GM18873 (cell line): ENCODE results near the gene CHERP.

Source experiments
- ATAC-seq: cut with Tn5 transposase; IDR thresholded peaks from one replicate; pipeline ENCODE4 v1.9.1; 2021; ENCODE audit warnings: mild to moderate bottlenecking, moderate library complexity, moderate number of reproducible peaks; ENCODE audit not compliant: unreplicated experiment, low FRiP score

CHERP gene, protein sequence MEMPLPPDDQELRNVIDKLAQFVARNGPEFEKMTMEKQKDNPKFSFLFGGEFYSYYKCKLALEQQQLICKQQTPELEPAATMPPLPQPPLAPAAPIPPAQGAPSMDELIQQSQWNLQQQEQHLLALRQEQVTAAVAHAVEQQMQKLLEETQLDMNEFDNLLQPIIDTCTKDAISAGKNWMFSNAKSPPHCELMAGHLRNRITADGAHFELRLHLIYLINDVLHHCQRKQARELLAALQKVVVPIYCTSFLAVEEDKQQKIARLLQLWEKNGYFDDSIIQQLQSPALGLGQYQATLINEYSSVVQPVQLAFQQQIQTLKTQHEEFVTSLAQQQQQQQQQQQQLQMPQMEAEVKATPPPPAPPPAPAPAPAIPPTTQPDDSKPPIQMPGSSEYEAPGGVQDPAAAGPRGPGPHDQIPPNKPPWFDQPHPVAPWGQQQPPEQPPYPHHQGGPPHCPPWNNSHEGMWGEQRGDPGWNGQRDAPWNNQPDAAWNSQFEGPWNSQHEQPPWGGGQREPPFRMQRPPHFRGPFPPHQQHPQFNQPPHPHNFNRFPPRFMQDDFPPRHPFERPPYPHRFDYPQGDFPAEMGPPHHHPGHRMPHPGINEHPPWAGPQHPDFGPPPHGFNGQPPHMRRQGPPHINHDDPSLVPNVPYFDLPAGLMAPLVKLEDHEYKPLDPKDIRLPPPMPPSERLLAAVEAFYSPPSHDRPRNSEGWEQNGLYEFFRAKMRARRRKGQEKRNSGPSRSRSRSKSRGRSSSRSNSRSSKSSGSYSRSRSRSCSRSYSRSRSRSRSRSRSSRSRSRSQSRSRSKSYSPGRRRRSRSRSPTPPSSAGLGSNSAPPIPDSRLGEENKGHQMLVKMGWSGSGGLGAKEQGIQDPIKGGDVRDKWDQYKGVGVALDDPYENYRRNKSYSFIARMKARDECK

DNA sequence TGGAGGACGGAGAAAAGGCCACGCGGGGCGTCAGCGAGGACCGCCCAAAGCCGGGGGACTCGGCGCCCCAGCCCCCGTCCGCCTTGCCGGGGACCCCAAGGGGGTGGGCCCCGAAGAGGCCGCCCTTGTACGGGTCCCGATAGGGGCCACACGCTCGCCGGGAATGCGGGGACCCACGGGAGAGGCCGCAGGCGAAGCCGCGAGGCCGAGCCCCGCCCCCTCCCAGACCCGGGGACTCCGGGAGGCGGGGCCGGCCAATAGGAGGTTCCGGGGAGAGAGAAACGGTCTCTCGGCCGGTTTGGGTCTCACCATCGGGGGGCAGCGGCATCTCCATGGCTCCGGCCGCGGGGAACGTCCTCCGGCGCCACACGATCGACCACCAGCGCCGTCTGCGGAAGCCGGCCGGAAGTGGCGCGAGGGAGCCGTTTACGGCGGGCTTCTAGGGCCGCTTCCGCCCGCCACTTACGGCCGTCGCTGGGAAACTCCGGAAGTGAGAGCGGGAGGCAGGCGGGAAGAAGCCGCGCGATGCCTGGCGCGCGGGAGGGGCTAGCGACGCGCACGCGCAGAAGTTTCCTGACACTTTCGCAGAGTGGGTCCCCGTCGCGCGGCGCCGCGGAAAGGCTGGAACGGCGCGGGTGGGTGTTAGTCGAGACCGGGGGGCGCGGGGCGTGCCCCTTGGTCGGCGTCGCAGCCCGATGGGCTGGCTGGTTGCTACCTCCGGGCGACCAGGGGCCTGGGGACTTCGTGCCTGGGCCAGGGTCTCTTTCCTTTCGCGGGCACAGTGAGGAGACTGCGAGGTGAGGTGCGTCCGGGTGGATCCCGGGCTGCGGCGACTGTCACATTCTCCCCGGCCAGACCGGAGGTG lies at the start of gene CHERP:
TSS of gene CHERP (minus strand) at position 393 of the 865 bp plus-strand sequence. CDS start at position 334, 59 bp downstream.
- ATAC-seq = peak; percentile 59

DNA sequence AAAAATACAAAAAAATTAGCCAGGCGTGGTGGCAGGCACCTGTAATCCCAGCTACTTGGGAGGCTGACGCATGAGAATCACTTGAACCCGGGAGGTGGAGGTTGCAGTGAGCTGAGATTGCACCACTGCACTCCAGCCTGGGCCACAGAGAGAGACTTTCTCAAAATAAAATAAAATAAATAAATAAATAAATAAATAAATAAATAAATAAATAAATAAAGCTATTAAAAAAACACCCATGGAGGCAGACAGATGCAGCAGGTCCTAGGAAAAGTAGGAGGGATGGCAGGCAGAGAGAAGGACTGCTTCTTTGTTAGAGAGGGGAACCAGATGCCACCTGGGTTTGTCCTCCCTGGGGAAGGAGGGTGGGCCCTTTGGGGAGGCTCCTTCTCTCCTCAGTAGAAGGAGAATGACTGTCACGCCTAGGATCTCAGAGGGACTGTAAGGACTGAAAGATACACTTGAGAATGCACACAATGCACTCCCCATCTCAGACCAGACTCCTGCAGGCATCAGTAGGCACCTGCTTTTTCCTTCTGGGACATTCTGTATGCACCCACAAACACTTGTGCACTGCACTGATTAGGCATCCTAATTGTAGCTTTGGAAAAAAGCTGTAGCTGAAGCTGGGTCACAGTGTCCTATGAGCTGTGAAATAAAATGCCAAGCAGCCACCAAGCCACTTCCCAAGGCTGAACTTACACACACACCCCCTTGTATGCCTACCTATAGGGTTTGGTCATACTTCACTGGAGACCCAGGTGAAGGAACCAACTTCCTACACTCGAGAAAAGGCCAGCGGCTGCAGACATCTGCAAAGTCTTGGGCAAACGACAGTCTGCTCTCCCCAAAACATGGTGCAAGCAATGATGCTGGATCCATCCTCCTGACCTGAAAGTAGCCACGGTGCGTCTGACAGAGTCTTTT lies 48.9 kb upstream of the CHERP start:
- no peak for ATAC-seq

DNA sequence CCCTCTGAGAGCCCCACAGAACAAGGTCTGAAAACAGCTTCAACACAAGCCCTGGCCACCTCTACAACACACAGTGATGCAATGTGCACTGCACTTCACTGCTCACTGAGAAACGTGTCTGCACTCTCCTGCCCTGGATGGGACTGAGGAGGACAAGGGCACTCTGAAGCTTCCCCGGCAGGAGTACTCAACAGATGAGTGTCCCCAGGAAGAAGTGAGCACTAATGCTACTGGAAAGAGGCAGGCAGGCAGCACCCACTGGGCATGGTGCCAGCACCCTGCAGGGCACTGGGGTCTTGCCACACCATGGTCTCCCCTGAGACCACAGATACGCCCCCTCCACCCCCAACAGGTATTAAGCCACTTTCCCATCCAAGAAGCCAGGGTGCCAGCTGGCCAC lies 47.7 kb upstream of the CHERP start:
- ATAC-seq = no peak

DNA sequence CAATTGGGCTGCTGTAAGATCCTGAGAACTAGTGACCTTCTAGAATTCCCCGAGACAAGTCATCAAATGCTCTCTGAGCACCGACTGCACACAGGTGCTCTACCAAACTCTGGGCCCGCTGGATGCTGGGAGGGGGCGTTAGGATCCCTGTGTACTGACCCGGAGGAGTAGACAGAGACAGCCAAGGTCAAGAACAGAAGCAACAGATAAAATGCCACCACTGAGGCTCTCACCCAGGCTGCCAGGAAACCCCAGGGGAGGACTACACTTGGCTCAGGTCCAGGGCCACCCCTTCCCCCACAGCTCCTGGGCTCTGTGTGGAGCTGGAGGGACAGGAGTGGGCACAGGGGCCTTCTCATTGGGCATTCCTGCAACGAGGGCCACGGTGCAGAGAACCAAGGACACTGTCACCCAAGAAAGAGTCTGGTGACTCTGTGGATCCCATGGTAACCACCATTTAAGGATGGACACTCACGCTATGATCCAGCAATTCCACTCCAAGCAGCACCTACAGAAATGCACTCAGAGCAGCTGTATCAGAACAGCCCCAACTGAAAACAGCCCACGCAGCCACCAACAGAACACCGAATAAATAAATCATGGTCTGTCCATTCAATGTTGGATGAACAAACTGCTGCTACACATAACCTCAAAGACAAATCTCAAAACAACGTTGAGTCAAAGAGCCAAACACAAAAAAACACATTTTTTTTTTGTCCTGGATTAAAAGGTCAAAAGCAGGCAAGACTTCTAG lies 46.8 kb upstream of the CHERP start:
- no peak for ATAC-seq

DNA sequence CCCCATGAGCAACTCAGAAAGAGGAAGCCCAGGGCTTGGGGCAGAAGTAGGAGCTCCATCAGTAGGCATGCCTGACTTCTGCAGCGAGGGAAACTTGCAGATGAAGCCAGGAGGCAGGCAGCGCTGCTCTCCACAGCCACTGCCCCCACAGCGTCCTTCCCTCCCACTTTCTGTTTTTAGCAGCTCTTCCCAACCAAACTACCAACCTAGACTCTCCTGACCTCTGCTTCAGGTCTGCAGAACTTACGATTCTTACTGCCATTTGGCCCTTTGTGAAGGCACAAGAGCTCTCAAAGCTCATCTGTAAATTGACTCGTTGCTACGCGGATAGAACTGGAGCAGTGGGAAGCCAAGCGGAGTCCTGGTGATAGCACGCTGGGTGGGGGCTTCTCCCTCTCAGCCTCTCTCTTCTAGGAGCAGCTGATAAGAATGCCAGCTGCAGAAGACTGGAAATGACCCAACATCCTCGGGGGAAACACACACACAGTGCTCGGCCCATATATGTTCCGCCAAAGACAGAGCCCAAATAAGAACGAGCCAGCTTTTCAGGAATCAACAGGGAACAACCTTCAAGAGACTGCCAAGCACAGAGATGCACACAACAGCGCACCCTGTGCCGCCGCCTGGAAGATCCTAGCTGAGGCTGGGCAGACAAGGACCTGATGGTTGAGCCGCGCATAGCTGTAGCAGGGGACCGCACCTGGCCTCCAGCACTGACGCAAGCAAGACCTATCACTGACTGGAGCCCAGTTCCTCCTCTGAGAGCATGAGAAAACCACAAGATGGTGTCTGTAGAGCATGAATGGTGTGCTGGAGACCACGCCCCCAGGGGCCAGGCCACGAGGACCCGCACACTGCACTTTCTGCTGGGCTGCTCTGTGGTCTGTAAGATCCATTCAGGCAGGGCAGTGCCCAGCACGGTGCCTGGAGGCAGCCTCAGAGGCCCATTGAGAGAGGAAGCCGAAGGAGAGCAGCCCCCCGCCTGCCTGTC lies 45.9 kb upstream of the CHERP start:
- peak; percentile 30 for ATAC-seq

DNA sequence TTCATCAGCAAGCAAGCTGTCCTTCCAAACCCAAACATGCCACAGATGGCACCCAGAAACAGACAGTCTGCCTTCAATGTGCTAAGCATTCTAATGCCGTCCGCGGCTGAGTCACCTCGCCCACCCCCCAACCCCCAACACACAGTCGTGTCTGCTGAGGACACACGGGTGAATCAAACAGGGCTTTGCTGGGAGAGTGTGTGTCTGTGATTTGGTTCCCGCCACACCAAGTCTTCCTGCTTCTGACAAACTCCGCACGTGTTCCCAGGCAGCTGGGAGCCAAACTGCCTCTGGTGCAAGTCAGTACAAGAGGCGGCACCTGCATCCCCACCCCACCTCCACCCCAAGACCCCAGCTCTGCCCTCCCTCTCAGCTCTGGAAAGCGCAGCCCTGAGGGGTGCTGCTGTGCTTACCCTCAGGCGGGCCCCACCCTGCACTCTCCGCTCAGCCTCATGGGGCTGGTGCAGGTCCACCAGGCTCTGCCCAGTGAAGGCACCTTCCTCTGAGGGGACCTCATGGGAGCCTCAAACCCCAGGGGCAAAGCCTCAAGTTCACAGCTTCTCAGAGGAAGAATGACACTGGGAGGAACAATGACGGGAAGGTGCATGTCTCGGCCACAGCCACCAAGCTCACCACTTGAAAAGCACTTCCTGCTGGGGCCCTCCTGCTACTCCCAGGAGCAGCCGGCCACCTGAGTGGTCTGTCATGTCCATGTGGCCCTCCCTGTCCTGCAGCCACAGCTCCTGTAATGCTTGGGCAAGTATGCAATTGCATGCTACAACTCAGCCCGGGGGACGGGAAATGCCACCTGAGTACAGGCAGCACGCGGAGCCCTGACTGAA lies 45.0 kb upstream of the CHERP start:
- no peak for ATAC-seq

DNA sequence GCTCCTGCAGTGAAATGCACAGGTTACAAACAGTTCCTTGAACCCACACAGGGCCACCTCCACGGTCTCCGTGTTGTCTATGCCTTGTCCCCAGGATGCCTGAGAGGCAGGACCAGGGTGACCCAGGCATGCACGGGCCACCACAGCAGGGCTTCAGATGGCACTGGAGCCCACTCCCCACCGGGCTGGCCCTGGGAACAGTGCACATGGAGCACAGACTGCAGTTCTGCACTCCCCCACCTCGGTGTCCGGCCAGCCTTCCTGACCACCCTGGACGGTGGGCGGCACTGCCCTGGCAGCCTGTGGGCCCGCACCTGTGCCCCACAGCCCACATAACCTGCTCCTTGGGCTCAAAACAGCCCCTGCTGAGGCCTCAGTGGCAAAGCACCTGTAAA lies 44.2 kb upstream of the CHERP start:
- no peak for ATAC-seq

DNA sequence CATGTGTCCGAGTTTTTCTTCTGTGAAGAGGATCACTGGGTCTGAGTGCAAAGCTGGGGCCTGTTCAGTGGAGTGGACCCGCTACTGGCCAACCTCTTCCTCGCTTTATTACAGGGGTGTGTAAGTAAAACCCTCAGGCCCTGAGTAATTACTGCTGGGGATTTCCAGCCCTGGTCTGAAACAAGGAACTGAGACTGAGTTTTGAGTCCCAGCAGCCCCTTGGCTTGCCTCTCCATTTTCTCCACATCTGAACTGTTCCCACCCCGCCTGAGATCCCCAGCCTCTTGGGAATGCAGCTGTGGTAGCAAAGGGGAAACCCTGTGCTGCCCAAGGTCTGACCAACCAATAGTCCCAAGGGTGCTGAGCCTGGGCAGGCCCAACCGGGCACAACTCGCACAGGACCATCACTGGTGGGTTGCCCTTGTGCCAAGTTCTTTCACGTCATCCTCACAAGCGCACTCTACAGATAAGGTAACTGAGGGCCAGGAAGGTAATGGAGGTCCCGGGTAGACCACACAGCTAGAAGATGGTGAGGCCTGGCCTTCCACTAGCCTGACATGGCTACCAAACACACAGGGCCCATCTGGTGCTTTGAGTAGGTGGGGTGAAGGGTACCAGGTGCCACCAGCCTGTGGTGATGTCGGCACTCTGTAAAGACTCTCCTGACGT lies 43.7 kb upstream of the CHERP start:
- ATAC-seq = peak; percentile 37

DNA sequence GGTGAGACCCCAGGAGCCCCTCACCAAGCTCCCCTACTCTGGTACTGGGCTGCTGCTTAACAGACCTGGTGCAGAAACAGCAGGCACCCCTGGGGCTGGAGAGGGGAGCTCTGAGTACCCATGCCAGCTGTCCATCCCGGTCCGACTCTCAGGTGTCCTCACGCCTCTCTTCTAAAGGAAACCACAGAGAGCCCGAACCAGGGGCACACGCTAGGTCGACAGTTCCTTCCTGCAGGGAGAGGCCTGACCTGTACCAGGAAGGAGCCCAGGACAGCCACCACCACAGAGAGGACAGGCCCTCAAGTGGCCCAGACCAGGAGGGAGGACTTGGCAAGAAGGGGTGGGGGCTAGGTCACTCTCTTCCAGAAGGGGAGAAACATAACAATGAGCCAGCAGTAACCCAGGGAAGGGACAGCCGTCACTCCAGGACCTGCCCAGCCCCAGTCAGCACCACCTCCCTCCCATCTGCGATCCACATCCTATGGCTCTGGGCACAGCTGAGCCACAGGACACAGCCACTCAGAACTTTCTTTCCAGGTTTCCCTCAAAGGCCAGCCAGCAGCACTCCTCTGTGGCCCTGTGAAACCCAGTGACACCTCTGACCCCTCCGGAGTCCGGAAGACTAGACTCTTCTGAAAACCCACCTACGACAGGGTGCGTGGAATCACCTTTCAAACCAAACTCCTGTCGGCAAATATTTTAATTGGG lies 43.0 kb upstream of the CHERP start:
- ATAC-seq = no peak

DNA sequence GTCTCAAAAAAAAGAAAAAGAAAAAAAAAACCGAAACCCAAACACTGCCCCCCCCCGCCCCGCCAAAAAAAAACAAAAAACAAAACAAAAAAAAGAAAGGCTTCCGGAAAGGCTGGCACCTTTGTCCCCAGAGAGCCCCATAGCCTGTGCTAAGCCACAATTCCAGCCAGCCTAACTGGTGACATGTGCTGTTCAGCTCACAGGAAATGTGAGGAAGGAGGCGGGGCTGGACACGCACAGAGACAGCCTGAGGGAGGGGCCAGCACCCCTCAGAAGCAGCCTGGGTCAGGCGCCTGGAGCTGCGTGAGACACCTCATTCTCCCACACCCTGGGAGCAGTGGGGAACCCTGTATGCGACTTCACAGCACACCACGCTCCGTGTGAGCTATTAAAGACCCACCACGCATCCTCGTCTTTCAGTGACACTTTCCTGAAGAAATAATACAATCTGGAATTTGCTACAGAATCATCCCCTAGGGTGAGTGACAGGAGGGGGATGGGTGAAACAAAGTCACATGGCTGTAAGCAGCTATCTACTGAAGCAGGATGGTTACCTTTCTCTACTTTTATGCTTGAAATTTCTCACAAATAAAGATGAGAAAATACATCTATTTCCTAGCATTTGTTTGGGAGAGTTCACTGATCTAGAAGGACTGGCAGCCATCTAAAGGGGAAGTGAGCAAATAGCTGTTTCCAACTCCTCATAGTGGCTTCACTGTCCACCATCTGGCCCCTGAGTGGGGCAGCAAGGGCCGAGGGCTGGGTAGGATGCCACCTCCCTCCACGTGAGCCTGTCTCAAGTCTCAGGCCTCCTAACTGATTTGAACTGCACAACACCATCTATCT lies 42.2 kb upstream of the CHERP start:
- peak; percentile 43 for ATAC-seq

DNA sequence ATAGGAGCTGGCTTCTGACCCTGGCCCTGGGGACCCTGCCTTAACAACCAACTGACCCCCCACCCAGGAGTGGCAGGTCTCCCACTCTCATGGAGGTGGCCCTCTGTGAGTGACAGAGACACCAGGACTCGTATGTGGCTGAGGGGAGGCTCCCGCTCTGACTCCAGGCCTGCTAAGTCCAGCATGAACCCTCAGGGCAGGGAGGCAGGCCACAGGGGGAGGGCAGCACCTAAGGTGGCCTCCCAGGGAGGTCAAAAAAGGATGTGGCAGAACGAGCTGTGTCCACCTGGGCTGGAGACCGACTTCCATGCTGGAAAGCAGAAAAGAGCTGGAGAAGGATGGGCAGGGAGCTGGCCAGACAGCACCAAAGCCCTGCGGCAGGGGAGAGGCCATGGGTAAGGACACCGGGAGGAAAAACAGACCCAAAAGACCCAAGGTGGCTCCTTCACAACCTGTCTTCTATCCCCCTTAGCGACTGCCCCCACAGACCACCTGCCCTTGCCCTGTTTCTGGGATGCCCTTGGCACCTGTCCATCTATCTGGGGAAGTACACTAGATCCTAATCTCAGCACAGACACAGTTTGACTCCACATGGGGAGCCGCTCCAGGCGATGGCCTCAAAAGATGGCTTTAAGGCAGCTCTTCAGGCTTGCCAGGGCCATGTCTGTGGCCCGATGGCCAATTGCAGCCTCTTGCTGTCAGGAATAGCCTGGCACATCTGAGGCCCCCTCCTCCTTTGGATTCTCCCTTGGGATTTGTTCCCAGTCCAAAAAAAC lies 40.4 kb upstream of the CHERP start:
- no peak for ATAC-seq

DNA sequence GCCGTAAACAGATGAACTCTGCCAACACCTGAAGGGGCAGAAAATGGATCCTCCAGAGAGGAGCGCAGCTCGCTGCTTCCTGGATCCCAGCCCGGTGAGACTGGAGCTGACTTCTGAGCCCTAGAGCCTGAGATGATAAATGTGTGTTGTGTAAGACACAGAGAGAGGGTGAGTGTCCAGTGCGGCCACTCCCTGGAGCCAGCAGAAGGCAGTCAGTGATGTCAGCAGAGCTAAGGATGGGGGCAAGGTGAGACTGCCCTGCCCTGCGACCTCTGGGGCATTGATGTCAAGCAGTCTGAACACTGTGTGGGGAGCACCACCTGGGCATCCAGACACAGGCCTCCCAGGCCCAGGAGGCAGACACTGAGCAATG lies 39.7 kb upstream of the CHERP start:
- ATAC-seq = no peak

DNA sequence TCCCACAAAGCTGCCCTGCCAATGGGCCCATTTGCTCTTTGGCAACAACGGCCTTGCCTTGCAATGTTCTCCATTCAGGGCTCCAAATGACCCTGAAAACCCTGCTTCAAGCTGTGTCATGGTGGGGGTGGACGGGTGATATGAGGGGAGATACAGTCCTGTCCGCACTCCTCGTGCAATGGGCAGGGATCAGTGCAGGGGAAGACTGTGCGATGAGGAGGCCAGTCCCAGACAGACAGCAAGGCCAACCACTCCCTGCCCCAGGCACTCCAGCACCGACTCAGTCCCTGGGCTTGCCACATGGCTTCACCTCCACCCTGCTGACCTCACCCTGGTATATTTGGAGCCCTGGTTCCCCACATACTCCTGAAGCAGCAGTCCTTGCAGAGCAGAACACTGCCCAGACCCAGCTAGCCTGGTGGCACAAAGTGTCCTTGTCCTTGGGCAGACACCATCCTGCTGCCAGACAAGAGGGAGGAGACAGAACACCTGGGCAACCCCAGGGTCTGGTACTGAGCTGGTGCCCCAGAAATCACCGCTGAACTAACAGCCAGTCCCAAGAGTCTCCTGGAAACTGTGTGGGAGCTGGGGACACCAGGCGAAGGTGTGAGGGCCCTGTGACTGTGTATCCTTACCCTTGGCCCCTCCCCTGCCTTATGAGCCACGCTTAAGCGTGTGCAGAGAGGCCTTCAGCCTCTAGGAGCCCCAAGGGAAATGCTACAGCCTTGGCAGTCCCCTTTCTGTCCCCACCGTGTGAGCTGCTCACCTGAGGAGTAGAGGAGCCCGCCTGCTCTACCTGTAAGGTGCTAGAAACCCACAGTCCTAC lies 39.1 kb upstream of the CHERP start:
- no peak for ATAC-seq
